ENCODE results near the gene RHEB.

The RHEB gene

DNA sequence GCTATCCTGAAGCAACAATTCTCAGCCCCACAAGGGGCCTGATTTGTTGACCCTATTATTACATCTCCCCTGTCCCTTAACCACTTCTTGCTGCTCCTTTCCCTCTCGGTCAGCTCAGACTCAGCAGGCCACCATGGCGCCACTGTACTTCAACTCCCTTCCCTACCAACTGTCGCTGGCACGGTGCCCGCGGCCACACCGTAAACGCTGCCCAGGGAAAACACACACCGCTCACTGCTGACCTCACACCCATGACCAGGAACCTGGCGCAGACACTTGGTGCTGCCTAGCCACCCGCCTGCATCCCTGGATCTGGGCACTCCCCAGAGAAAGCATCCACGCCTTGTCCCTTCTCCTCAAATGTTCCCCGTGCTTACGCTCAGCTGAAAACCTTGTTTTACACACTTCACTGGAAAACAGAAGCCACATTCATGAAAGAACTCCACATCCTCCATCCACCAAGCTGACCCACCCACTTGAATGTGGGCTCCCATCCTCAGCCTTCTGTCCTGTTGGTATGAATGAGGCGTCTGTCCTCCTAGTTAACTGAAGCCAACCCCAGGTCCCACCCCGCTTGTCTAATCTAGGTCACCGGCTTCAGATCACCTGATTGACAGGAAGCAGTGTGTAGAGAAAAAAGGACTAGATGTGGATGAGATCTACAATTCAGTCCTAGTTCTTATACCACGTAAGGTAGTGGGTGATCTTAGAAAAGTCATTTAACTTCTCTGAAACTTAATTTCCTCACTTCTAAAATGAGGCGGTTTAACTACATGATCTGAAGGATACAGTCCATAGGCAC, 51.3 kb downstream of the RHEB start:
- no peak for DNase-seq

GRCh38 chr7:151465169-151465568, 54.5 kb downstream of the RHEB start:
- no peak for DNase-seq

DNA sequence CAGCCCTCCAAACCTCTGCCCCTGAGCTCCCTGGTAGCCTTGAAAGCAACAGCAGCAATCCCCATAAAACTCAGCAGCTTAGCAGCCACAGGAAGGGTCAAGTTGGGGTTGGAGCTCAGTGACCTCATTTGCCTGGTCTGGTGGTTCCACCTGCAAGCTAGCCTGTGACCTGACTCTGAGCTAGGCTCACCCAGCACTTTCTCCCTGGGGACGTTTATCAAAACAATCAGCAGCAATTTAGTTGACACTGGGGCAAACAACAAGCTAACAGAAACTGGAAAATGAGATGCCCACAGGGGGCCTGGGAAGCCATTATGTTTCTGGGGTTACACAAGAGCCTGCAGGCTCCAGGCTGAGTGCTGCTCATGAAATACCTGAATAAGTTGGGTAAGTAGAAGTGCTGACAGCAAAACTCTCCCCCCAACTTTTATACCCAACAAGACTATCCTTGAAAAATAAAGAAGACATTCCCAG, 57.4 kb downstream of the RHEB start:
- DNase-seq = no peak

GRCh38 chr7:151461942-151462230, 57.8 kb downstream of the RHEB start:
- no peak for DNase-seq

GRCh38 chr7:151461096-151461941, 58.4 kb downstream of the RHEB start:
- no peak for DNase-seq

- no peak for DNase-seq
These were observed 59.2 kb downstream of the RHEB start for GRCh38 chr7:151460474-151460855.

DNA sequence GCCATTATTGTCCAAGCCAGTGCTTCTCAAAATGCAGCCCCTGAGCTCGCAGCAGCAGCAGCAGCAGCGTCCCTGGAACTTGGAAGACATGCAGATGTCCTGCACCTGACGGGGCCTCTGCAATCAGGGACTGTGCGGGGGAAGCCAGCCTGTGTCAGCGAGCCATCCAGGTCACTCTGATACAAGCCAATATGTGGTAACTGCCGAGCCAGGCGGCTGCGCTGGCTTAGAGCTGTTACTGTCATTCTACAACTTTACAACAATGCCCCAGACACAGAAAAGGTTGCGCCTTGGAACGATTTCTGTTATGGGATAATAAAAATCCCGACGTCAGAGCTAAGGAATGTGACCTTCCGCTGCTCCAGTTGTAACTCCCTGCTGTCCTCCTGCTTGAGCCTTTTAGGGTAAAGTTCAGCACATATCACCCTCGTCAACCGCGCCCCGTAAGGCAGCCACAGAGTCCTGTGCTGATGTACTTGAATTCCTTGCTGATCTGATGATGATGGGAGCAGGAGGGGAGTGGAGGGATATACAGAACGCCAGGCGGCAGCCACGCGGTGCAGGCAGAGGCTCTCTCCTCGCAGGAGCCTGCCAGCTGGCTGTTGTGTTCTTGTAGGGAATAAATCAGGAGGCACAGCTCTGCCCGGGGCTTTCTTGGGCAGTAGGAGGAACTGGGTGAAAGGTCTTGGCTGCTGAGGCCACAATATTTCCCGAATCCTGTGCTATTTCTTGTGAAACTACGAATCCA, 59.8 kb downstream of the RHEB start:
- no peak for DNase-seq

DNA sequence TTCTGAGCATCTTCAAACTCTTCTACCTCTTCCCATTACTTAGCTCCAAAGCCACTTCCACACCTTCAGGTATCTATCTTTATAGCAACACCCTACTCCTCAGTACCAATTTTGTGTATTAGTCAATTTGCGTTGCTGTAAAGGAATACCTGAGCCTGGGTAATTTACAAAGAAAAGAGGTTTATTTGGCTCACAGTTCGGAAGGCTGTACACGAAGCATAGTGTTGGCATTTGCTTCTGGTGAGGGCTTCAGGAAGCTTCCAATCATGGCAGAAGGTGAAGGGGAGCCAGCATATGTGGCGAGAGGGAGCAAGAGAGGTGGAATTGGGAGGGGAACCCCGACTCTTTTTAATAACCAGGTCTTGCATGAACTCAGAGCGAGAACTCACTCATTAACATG, 62.2 kb downstream of the RHEB start:
- DNase-seq = no peak

- DNase-seq = no peak
These were observed 62.9 kb downstream of the RHEB start for GRCh38 chr7:151456782-151457181.

- DNase-seq = no peak
These were observed 63.4 kb downstream of the RHEB start for GRCh38 chr7:151456276-151456675.

GRCh38 chr7:151455690-151456089, 64.0 kb downstream of the RHEB start:
- no peak for DNase-seq

DNA sequence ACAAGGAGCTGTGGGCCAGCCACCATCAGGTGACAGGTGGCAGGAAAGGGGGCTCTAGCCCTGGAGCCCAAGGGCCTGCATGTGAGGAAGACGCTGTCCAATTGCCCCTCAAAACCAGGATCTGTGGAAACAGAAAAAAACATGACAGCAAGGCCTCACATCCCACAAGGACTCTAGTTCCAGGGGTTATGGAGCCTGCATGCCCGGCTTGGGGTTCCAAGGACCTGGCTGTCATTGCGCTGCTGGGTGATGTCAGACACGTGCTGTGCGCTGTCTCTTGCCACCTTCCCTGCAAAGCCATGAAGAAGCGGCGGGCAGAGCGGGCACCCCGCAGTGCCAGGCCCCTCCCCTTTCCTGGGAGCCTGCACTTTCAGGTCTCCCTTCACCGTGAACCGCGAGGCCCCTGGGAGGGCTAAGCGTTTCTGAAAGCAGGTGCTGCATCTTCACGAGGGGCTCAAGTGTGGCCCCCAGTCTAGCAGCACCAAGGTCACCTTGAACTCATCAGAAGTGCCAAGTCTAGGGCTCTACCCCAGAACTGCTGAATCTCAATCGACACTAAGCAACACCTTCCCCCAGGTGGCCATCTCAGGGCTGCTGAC, 64.7 kb downstream of the RHEB start:
- DNase-seq = no peak

- no peak for DNase-seq
These were observed 65.4 kb downstream of the RHEB start for GRCh38 chr7:151454305-151454704.

- DNase-seq = no peak
These were observed 66.3 kb downstream of the RHEB start for GRCh38 chr7:151453326-151453791.

- DNase-seq = no peak
These were observed 66.9 kb downstream of the RHEB start for GRCh38 chr7:151452680-151453325.

GRCh38 chr7:151451626-151452571, 67.8 kb downstream of the RHEB start:
- no peak for DNase-seq

DNA sequence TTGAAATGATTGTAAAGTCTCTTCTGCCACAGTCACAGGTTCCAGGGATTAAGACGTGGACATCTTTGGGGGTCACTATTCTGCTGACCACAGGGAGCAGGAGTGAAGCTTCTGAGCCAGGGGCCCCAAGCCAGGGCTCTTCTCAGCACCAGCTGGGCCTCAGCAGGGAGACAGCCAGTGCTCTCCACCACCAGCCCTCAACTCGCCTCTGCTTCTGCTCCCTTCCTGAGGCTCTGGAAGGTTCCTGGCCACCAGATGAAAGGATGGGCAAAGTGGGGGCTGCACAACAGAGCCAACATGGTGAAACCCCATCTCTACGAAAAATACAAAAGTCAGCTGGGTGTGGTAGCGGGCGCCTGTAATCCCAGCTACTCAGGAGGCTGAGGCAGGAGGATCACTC, 68.5 kb downstream of the RHEB start:
- no peak for DNase-seq

DNA sequence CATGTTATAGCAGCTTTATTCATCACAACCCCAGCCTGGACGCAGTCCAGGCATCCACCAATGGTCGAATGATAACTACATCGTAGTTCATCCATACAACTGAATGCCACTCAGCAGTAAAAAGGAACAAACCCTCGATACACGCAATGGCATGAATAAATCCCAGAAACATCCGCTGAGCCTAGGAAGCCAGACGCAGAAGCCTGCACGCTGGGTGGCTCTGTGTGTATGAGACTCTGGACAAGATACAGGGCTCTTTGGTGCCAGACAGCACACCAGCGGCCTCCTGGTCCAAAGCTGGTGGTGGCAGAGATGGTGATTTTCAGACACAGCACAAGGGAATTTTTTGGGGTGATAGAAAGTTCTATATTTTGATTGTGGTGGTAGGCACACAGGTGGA, 69.7 kb downstream of the RHEB start:
- no peak for DNase-seq

- DNase-seq = peak; percentile 84
These were observed 71.1 kb downstream of the RHEB start for GRCh38 chr7:151448261-151449252.

GRCh38 chr7:151447901-151448260, 71.8 kb downstream of the RHEB start:
- no peak for DNase-seq
